Measurements from ENCODE around the gene DGKQ. TPM values are rescaled to one million over a fixed set of nuclear protein-coding genes. Genes with fewer than 3 reads are reported as not detected.

The DGKQ gene
- total RNA-seq, 1 experiment from 2014 or later, result 1.6 TPM

GRCh38 chr4:962231-963208 is 10.8 kb downstream of the DGKQ start:
- no peak for DNase-seq (ENCODE audit: low read depth)

GRCh38 chr4:961351-962230 is 11.8 kb downstream of the DGKQ start:
- no peak for DNase-seq (ENCODE audit: low read depth)

- DNase-seq (ENCODE audit: low read depth), result no peak
Measured at GRCh38 chr4:960636-961350, 12.6 kb downstream of the DGKQ start.

GRCh38 chr4:960140-960635 is 13.2 kb downstream of the DGKQ start:
- no peak for DNase-seq (ENCODE audit: low read depth)

- no peak for DNase-seq (ENCODE audit: low read depth)
Measured at GRCh38 chr4:959338-960139, 13.8 kb downstream of the DGKQ start.

- no peak for DNase-seq (ENCODE audit: low read depth)
Measured at GRCh38 chr4:958696-959337, 14.6 kb downstream of the DGKQ start.

- DNase-seq (ENCODE audit: low read depth), result no peak
Measured at GRCh38 chr4:958314-958665, 15.1 kb downstream of the DGKQ start.

GRCh38 chr4:957581-958313 is 15.6 kb downstream of the DGKQ start:
- no peak for DNase-seq (ENCODE audit: low read depth)

GRCh38 chr4:957231-957580 is 16.2 kb downstream of the DGKQ start:
- no peak for DNase-seq (ENCODE audit: low read depth)

GRCh38 chr4:956531-957230 is 16.7 kb downstream of the DGKQ start:
- DNase-seq (ENCODE audit: low read depth), result no peak

- no peak for DNase-seq (ENCODE audit: low read depth)
Measured at GRCh38 chr4:955931-956381, 17.4 kb downstream of the DGKQ start.

GRCh38 chr4:955161-955921 is 18.0 kb downstream of the DGKQ start:
- no peak for DNase-seq (ENCODE audit: low read depth)

- DNase-seq (ENCODE audit: low read depth), result no peak
Measured at GRCh38 chr4:954211-955020, 19.0 kb downstream of the DGKQ start.

GRCh38 chr4:953574-953915 is 19.8 kb downstream of the DGKQ start:
- DNase-seq (ENCODE audit: low read depth), result no peak

- no peak for DNase-seq (ENCODE audit: low read depth)
Measured at GRCh38 chr4:952881-953573, 20.3 kb downstream of the DGKQ start.

GRCh38 chr4:951594-952468 is 21.5 kb downstream of the DGKQ start:
- DNase-seq (ENCODE audit: low read depth), result no peak

Measured in RPMI7951 (cell line).